Anterior cingulate cortex (tissue), 58 donors: ENCODE results near the gene NRG2.

Source experiments
- DNase-seq, 58 donors: peaks; one replicate each; lab custom pipeline; 2025; lab: John Stamatoyannopoulos, UW

The NRG2 gene

DNA sequence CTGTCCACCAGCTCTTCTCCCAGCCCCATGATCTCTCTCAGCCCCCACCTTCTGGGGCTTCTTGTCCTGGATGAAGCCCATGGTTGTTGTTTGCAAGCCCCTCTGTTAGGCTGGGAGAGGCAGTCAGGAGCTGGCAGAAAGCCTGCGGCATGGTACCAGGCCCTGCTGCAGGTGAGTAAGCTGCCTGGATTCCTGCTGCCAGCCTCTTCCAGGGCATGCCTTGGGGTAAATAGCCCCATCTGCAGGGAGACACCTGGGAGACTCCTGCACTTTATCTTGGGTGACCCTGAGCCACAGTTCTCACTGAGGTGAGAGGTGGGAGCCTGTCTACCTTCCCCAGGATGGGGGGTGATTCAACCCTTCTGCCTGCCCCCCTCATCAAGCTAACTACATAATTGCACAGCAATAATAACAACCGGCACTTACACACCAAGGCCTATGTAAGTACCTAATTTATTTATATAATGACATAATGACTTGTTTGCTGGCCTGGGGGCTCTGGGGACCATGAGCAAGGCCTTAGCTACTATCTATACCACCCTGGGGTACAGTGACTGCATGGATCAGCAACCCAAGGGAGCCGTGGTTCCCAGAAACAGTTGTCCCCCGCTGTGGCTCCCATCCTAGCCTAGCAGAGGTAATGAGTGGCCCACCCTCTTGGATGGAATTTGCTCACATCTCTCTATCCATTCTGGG lies 131.5 kb downstream of the NRG2 start:
- no peak for DNase-seq

DNA sequence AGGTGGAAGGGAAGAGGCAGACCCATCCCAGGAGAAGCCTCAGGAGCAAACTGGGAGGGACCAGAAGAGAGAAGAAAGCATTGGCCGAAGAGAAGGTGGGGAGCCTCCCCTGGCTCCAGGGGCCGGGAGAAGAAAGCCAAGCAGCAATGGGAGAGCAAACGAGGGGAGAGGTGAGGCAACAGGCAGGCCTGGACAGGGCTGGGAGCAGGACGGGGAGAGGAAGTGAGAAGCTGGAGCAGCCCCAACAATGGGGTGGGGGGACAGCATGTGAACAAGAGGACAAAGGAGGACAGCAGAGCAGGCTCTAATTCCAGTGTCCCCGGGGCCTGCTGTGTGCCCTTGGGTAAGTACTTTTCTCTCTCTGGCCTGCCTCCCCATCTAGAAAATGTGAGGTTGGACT lies 132.2 kb downstream of the NRG2 start:
- no peak for DNase-seq

DNA sequence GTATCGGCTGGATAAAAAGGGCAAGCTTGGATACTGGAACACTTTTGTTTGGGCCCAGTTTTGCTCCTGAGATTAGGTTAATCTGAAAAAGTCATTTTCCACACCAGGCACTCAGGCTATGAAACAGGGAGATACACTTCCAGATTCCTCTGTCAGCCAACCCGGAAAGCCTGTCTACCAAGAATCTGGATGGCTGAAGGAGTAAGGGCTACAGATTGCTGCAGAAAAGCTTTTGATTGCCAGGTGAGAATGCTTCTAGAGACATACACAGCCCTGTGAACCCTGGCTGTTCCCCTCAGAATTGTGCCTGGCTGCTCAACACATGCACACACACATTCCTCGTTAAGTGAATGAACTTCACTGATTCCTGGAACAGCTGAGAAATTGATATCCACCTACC lies 133.1 kb downstream of the NRG2 start:
- no peak for DNase-seq

DNA sequence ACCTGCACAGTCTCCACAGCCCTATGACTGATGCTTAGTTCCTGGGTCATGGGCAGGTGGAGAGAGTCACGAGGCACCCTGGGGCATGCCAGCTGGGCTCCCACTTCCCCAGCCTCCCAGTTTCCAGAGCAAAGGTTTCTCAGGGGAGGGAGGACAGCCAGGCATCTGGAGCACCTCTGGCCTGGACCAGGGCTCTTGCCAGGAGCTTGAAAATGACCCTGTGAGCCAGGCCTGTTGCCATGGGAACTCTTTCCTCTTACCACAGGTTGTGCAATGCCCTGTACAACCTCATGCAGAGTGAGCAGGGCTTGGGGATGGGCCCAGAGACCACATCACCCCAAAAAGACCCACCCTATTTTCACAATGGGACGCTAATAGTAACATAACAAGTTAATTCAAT lies 134.3 kb downstream of the NRG2 start:
- peak in 1 of 58 donors; percentile 7 for DNase-seq

DNA sequence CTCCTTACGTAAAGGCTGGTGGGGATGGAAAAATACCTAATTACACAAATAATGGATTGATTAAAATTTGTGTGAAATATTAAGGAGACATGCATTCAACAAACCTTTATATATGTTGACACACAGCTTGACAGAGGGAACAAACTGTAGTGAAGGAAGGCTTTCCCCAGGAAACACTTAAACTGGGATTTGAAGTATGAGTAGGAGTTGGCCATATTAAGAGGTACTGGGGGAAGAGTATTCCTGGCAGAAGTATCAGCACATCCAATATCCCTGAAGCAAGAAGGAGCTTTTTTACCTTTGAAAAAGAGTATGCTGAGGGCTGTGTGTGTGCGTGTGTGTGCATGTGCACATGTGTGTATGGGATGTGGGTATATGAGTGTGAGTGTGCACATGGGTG lies 136.4 kb downstream of the NRG2 start:
- no peak for DNase-seq

DNA sequence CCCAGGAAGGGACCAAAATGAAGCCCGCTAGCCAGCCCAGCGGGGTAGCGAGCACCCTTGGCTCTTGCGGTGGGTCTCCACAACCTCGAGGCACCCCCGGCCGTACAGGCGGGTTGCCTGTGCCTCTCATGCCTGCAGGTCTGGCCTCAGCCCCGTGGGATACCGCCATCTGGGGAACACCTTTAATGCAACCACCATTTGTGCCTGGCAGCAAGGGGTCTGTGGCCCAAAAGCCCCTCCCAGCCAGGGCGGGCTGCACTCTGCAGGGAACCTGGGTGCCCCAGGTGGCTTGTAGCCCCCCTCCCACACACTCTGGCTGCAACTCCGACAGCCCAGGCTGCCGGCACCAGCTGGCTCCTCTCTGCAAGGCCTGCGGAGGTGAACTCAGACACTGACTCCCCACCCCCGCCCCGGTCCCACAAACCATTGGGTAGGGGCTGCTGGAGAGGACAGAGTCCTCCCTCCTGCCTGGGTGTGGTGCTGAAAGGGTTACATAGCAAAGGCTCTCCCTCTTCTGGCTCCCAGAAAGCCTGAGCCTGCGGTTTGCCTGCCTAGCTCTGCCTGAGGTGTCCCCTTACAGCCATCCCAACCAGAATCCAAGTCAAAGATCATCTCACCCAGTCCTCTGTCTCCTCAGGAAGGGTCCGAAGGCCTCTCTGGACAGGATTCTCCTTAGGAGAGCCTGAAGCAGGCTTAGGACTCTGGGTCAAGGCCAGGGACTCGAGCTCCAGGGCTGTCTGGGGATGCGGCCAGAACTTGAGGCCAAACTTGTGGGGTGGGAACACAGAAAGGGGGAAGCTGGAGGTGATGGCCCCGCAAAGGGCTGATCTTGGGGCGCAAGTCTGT lies 138.1 kb downstream of the NRG2 start:
- peak in 10 of 58 donors; percentile 10 to 50 (median 20) for DNase-seq

DNA sequence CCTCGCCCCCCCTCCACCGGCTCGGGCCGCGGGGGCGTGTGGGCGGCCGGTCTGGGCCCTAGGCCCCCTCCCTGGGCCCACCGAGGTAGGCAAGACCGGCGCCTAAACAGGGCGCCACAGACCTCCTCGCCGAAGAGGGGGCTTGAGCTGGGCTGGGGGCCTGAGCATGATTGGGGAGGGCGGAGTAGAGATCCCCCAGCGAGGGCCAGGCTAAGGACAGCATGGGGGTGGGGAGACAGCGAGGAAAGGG lies 138.6 kb downstream of the NRG2 start:
- DNase-seq, result no peak

DNA sequence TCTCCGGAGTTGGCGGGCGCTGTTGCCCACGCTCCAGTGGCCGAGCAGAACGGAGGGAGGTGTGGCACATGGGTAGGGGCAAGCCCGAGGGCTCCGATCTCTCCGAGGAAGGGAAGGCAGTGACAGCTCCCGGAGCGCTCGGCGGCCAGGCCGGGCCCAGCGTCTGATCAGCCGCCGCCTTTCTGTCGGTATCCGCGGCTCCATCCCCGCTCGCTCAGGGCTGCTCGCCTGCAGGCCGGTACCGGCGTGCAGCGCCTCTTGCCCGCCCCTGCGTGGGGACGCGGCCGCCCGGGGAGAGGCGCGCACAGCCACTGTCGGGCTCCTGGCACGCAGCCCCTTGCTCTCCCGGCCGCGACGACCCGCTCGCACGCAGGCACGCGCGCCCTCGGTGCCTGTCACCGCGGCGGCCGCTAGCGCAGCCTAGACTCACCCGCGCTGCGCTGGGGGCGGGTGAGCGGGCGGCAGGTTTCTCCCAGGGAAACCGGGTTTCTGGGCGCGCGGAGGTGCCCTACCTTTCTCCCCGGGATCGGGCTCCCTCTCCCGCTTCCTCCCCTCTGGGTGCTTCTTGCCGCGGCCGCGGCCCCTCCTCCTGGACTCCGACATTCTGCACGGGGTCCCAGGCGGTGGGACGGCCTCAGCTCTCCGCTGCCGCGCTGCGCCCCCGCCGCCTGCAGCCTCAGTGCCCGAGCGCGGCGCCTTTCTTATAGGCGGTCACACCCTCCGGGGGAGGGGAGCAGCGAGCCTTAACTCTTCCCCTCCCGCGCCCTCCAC lies 139.1 kb downstream of the NRG2 start:
- DNase-seq, result peak in 42 of 58 donors; percentile 13 to 69 (median 50)

DNA sequence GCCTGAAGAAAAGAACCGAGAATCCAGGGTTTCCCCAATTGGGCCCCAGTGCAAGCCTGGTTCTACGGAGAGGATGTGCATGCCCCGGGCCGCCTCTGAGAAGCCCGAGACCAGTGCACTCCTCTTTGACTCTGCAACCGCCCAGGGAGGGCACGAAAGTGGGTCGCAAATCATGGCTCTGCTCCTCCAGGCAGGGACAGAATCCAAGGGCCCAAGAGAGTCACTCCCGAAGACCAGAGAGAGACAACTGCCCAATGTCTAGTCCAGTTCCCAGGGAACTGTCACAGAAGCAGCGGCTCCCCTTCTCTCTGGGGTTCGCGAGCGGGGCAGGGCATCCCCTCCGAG lies 139.7 kb downstream of the NRG2 start:
- peak in 1 of 58 donors; percentile 33 for DNase-seq

DNA sequence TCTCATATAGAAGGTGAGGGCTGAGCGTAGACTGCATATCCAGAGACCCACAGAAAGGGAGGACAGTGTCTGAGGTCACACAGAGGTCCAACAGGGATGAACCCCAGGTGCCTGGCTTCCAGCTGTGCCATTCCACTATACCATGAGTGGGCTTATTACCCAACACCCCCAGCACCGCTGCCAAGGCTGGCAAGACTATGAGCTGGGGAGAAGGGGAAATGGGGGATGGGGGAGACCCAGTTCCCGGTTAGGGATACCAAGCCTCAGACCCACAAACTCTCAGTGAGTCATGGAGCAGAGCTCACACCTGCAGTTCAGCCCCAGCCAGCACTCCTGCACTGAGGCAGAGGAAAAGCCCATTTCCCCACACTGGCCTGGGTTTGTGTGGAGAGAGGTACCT lies 141.1 kb downstream of the NRG2 start:
- DNase-seq, result no peak

DNA sequence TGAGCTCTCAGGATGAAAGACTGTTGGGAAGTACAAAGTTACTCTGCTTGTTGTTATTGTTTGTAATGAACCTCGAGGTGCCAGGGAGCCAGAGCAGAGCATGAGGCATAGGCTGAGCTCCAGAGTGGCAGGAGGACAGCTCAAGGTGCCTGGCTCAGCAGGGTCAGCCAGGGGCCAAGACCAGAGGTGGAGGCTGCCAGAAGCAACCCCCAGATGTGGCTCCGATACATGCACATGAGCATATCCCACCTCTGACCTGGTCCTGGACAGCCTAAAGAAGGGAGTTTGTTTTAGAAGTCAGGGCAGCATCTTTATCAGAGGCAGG lies 141.9 kb downstream of the NRG2 start:
- DNase-seq, result no peak

DNA sequence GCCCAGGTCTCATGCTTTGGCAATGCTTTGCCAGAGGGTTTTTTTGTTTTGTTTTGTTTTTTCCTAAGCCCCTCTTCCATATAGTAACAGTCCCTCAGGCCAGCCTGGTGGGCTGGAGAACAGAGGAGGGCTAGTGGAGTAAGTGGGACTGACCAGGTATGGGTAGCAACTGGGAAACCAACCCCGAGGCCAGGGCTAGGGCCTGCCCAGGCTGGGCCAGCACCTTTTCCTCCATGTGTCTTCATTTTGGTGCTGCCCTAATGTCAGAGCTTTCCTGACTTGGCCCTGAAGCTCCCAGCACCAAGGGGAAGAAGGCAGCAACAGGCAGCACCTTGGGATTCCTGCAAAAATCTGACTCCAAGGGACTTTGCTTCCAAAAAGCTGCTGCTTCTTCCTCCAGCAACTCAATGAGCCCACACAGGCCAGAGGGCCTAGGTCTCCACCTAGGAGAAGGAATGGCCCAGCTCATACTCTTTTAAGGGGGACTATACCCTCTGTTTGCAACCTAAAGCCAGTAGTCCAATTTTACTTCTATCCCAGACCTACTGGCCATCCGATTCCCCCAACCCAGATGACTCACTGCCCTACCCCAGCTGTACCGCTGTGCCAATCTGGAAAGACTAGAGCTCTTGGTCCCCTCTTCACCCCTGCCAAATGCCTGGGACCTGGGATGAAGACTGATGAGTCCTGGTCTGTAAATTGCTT lies 142.4 kb downstream of the NRG2 start:
- no peak for DNase-seq

DNA sequence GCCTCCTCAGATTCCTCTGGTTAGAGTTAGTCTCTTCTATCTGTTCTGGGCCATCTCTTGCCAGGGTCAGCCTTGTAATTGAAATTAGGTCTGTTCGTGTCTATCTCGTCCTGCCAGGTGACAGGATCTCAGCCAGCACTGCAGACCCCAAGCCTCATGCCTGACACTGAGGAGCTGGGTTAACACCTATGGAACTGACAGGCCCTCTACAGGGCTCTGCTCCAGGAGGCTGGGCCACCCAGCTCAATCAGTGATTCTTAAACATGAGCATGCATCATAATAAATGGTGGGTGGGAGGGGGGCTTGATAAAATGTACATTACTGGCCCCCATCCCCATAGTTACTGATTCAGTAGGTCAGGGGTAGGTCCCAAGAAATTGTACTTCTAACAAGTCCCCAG lies 144.1 kb downstream of the NRG2 start:
- no peak for DNase-seq

DNA sequence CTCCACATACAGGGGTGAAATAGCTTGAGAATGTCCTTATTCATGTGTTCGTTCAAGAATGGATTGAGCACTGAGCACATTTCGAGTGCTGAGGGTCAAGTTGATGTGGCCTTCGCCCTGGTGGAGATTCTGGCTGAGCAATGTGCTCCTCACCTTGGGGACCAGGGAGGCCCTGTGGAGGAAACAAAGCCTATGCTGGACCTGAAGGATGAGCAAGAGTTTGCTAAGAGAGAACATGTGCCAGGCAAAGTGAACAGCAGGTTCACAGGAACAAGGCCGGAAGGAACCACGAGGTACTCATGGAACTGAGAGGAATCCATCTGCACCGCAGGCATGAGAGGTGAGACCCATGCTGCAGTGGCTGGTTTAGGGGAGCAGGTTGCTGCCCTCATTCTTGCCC lies 145.1 kb downstream of the NRG2 start:
- no peak for DNase-seq

DNA sequence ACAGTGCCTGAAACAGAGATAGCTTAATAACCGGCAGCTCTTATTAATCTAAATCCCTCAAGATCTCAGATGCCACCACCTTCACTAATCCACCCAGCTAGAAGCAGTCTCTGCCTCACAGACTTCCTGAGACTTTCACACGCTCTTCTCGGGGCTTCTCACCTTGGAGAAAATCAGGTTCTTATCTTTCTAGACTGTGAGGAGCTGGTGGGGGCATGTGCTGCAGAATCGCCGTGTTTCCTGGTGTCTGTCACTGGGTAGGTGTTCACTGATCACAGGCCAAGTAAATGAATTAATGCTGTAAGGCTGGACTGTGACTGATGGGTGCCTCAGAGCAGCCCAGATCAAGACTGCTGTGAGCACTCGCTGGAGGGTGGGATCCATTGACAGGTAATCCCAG lies 145.8 kb downstream of the NRG2 start:
- DNase-seq, result no peak

DNA sequence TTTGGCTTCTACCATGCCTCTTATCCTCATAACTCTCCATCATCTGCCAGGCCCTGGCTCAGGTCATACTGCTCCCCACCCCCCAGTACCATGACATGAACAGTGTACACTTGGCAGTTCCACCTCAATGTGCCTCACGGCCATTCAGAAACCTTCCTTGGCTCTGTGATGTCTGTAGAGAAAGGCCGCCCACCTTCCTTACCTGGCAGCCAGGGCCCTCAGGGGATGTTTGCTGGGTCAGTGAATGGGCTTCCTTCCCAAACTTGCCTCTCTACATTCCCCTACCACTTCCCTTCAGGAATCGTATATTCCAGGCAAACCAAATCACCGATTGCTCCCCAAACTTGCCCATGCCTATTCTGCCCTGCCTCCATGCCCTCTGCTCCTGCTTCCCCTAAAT lies 146.4 kb downstream of the NRG2 start:
- no peak for DNase-seq

DNA sequence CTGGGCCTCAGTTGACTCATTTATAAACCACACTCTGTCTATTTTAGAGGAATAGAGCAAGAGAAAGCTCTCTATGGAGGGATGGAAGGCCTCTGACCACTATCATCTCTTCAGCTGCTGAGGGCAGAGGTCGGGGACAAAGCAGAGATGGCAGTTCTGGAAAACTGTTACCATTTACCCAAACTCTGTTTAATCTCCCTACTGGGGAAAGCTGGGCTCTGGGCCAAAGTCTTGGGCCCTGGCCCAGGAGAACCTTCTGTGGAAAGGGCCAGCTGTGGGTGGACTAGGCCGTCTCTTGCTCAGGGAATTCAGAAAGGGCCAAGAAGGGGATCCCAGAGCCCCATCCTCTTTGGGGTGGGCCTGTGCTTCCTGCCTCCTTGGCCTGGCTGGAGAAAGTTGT lies 147.5 kb downstream of the NRG2 start:
- peak in 21 of 58 donors; percentile 7 to 56 (median 29) for DNase-seq

DNA sequence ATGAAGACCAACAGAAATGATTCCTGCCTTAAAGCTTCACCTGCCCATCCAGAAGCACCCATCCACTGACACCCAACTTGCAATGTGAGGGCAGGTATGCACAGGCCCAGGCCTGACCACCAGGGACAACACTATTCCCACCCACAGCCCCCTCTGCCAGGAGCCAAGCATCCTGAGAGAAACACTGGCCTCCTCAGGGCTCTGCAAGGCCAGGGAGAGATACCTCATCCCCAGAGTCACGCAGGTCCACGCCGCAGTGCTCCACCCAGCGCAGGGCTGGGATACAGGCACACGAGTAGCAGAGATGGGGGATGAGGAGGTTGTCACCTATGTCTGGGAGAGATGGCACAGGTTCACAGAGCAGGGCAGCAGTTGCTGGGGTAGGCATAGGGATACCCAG lies 148.1 kb downstream of the NRG2 start:
- DNase-seq, result no peak

DNA sequence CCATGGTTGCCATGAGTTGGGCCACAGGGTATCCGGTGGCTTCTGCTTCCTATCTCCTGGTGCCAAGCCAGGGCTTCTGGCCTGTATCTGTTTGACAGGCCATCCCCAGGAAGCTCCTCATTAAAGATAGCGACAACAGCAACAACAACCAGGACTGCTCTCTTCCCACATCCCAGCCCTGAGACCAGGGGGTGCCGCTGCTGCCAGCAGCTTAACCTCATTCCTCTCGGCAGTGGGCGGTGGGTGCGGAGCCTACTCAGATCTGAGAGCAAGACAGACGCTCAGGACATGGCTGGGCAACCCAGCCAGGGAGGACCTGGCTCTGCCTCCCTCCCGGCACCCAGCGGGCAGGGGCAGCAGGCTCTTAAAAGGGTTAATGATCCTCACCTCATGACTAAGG lies 149.2 kb downstream of the NRG2 start:
- no peak for DNase-seq

DNA sequence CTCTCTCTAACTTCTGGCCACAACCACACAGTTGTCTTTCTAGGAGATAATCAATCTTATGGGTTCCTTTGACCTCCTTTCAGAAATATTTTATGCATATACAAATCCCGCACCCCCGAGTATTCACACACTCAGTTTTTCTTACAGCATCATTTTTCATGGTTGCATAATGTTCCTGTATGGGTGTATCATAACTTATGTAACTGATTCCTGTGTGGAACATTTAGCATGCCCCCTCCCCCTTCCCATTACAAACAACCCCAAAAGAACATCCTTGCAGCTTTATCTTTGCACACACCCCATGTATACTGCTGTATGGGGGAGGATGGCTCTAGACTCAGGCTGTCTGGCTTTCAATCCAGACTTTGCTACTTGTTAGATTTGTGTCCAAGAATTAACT lies 153.7 kb downstream of the NRG2 start:
- DNase-seq, result no peak

DNA sequence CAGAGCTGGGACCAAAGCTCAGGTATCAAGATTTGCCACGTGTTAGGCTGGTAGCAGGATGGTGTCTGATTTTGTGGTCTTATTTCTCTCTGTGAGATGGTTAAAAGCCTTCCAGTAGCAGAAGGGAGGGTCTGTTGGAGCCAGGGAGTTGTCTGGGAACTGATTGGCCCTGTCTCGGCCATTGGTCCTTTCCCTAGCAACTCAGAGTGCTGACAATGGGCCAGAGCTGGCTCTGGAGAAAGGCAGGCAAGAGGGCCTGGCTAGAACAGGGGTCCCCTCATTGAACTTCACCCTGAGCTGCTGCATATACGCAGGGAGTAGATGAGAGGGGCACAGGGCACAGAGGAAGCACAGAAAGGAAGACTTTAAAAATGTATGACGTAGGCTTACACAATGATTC lies 154.7 kb downstream of the NRG2 start:
- DNase-seq, result no peak
